SH-SY5Y (cell line): ENCODE results near the gene ETV6.

Experiments
- GATA2 ChIP-seq: IDR thresholded peaks from 2 replicates; pipeline ENCODE4 v1.6.1; 2011; ENCODE audit warnings: mild to moderate bottlenecking, low read depth, low read length
- GATA3 ChIP-seq: IDR thresholded peaks from 2 replicates; pipeline ENCODE4 v1.6.1; 2011; ENCODE audit warnings: low read depth, mild to moderate bottlenecking, low read length, moderate library complexity

GRCh38 chr12:11635341-11635740 is 14.1 kb upstream of the ETV6 start:
- no peak for TF ChIP-seq GATA2
- TF ChIP-seq GATA3 = no peak
